Measurements from ENCODE around the gene KIR2DL3.
"Not testable (repeated sequence)": the region's sequence is repeated elsewhere in the genome, so short reads cannot be mapped to it uniquely, and the experiment has no call there.

DNA sequence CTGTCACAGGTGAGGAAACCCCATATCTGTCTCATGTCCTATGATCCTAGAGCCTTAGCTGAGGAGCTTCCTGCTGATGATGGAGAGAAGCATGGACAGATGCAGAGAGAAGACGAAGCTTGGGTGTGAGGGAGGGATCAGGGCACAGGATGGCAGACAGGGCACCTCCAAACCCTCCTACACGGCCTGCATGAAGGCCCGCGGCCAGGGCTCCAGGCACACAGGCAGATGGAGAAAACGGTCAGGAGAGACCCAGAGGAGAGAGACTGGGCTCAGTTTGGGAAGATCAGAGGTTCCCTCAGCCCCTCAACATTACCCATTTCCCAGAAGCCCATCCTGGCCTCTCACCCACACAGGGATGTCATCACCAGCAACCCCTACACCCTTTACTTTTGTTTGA, 5.8 kb downstream of the KIR2DL3 start:
- TF ChIP-seq EZH2 (IDR thresholded peaks at IDR 0.05); POLR2AphosphoS5 (IDR thresholded peaks at IDR 0.05; ENCODE audit: borderline replicate concordance, low read depth, low read length): not testable (repeated sequence)
